GM18502 (cell line): ENCODE measurements around the gene LCN1.

Experiments
- ATAC-seq: cut with Tn5 transposase; IDR thresholded peaks from one replicate; pipeline ENCODE4 v1.9.1; 2021; ENCODE audit warnings: mild to moderate bottlenecking; ENCODE audit not compliant: unreplicated experiment, poor library complexity

LCN1 gene

GRCh38 chr9:135520916-135521607, at the start of gene LCN1:
Gene LCN1 (plus strand): TSS chr9:135521440. CDS start chr9:135521498, 58 bp downstream.
- ATAC-seq = no peak

DNA sequence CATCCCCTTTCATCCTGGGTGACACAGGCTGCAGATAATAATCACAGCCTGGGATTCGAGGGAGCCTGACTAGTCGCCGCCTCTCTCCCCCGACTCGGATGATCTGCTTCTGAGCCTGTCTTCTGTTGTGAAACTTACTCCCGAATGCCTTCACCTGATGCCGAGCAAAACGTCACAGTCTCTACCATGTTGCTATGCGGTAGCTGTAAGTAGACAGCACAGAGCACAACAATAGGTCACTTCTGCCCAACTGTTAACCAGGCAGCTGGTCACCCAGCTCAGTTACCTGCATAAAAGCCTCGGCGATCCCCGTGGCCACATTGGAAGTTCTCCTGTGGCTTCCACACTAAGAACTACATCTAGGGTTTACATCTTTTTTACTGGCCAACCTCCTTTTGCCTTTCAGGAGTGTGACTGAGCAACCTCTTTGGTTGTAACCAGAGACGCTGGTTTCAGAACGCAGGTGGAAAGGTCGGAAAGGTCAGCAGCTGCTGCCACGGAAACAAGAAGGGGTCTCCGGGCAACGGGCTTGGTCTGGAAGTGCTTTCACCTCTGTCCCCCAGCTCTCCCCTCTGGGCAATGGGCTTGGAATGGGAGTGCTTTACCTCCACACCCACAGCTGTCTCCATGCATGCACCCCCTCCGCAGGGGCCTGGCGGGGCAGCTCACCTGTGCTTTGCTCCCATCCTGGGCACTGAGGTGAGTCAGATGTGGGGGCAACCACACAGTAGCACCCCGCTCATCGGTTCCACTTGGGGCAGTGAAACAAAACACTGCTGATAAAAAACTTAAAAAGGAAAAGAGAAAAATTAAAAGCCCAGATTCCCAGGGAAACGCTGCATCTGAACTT, 49.2 kb upstream of the LCN1 start:
- no peak for ATAC-seq

DNA sequence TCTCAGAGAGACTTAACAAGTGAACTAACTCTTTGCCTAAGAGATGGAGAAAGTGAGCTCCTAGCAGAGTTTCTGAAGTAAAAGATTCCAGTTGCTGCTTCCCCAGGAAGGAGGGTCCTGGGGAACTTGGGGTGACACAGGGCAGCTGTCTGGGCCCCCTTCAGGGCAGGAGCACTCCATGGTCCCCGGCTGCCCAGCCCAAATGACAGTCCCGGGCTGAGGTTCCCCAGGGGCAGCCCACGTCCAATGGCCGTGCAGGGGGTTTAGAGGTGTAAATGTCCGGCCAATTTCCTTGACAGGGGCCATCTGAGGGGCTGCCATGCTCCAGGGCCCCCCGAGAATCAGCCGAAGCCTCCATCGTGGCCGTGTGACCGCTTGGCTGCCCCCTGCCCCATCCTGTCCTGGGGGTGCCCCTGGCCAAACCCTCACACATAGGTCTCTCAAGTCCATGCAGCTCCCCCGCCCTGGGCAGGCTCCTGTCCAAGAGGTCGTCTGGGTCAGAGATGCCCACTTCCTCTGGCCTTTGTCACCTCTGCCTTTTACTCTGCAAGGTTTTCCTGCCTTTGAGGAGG, 47.2 kb upstream of the LCN1 start:
- ATAC-seq = no peak

GRCh38 chr9:135474915-135475314, 46.3 kb upstream of the LCN1 start:
- ATAC-seq = no peak

DNA sequence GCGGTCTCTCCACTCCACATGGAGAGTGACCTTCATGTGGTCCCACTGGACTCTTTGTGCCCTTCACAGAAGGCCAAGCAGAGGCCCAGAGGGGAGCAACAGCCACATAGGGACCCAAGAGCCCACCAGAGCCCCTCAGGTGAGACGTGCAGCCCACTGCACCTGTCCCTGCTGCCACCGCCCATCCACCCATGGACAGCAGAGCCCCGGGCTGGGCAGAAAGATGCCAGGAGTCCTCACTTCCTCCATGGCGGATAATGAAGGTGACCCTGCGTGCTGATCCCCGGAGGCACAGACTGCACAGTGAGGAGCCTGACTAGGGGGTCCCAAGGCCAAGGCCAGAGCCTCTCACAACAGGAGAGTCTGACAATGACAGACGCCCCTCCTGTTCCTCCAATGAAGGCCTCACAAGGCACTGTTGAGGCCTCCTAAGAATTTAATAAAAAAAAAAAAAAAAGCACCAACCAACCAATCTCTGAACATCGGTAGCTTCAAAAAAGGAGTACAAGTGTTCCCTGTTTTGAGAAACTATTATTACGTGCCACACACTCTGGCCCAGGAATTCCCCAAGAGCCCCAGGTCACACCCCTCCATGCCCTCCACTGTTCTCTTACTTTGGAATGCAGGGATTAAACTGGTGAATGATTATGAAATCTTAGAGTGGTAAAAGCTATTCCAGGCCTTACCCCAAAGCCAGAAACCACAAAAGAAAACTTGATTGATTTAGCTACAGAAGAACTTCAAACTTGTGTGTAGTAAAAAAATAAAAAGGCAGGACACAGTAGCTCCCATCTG, 44.5 kb upstream of the LCN1 start:
- ATAC-seq = no peak

- ATAC-seq = no peak
Observed at GRCh38 chr9:135478191-135478590, 43.0 kb upstream of the LCN1 start.

DNA sequence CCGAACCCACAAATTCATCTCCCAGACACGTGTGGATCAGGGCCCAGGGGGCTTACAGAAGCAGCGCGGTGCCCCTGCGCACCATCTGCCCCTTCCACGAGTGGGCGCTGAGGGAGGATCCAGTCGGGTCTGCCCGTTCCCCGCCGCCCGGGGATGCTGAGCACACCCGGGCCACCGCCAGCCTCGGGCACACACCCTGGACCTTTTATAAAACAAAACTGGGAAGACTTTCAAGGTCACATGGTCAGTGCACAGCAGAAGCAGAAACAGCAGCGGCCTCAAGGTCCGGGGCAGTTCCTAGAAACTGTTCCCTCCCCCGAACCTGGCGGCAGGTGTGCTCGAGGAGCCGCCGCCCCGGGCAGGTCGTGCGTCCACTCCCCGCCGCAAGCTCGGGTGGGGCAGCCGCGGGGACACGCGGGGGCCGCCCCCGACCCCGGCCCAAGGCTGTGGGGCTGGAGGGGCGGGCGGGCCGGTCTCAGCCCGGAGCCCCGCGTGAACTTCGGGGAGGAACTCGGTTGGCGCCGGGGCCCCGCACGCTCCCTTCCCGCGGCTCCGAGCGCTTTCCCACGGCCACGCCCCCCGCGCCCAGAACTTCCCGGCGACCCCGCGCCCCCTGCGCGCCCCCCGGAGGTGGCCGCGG, 42.3 kb upstream of the LCN1 start:
- no peak for ATAC-seq

GRCh38 chr9:135479469-135480052, 41.7 kb upstream of the LCN1 start, which contains the start of gene PPP1R26:
Gene PPP1R26 (plus strand): TSS chr9:135479782. CDS start chr9:135484511, 4,729 bp downstream.
- ATAC-seq = no peak

GRCh38 chr9:135480071-135480939, 40.9 kb upstream of the LCN1 start:
- no peak for ATAC-seq

DNA sequence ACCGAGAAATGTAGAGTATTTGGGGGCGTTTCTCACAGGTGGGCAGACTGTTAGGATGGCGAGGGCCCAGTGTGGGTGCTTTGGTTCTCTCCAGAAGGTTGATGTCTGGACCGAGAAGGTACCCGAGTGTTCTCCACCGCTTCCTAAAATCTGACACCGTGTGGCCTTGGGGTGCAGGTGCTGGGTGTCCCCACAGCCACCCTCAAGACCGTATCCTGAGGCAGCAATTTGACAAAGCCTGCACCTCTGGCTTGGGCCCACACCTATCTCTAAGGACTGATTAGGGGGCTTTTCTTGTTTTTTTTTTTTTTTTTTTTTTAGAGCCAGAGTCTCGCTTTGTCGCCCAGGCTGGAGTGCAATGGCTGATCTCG, 40.3 kb upstream of the LCN1 start:
- no peak for ATAC-seq

DNA sequence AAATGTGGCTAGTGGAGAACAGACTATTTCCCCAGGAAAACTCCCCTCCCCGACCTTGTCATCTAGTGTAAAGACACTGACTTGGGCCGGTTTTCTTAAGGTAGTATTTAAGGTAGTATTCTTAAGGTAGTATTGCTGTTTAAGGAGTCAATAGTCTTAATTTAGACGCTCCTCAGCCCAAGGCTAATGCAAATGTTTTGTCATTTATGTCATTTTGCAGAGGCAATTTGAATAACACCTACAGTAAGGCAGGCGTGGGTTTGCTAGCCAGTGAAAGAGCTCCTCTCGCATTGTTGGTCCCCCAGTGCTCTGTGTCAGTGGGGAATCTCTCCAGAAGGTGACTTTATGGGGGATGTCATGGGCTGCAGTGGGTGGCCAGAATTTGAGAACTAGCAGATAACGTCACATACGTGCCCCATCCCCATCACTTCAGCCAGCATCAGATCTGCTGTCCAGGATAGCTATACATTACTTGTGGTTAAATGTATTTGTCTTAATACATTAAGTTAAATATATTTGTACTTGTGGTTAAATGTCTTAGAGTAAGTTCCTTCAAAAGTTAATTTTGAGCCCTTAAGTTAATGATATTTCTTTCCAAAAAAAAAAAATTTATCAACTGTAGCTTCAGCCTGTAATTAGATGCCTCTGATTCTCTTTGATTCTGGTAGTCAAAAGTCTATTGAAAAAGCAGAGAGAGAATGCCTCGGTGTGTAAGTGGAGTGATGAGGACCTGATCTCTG, 39.1 kb upstream of the LCN1 start:
- ATAC-seq = no peak

DNA sequence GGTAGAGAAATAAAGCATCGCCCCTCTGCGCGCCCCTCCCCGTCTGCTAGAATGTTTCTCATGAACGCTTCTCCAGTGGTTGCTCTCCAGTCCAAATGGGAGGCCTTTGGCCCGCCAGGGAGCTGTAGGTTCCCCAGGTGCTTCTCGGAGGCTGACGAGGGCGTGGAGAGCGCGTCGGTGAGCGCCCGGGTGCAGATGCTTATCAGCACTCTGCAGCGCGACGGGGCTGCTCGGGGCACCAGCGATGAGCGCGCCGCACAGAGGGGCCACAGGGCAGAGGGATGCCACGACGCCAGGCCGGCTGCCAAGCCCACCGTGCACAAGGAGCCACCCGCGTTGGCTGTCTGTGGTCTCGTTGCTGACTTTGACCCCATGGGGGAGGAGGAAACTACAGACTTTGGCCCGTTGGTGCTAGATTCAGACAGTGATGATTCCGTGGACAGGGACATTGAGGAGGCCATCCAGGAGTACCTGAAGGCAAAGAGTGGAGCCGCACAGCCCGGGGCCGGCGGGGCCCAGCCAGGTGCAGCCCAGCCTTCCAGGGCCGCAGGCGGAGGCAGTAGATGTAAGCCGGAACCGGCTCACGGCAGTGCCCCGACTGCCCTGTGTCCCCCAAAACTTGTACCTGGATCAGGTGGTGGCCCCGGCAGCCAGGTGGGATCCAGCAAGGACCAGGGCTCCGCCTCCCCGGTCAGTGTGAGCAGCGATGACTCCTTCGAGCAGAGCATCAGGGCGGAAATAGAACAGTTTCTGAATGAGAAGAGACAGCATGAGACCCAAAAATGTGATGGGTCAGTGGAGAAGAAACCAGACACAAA, 36.6 kb upstream of the LCN1 start:
- ATAC-seq = no peak

DNA sequence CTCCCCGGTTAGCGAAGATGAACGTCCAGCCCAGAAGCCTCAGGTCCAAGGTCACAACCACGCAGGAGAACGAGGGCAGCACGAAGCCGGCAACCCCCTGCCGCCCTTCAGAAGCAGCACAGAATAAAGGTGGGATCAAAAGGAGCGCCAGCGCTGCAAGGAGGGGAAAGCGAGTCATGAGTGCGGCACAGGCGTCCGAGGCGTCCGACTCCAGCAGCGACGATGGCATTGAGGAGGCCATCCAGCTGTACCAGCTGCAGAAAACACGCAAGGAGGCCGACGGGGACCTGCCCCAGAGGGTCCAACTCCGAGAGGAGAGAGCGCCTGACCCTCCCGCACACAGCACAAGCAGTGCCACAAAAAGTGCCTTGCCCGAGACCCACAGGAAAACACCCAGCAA, 35.9 kb upstream of the LCN1 start:
- no peak for ATAC-seq

GRCh38 chr9:135485832-135486231, 35.4 kb upstream of the LCN1 start:
- no peak for ATAC-seq

- no peak for ATAC-seq
Observed at GRCh38 chr9:135486267-135487065, 34.8 kb upstream of the LCN1 start.

GRCh38 chr9:135487281-135488012, 33.8 kb upstream of the LCN1 start:
- ATAC-seq = no peak
